H4 (cell line): Measurements from ENCODE around the gene PROC. TPM values are rescaled to one million over a fixed set of nuclear protein-coding genes. Genes with fewer than 3 reads are reported as not detected.
"Not testable (repeated sequence)": the region's sequence is repeated elsewhere in the genome, so short reads cannot be mapped to it uniquely, and the experiment has no call there.

ENCODE experiments used
- DNase-seq: peaks from one replicate; pipeline ENCODE4 v3.0.0-alpha.2; 2015; ENCODE audit warnings: low spot score
- total RNA-seq: library from RNA; depleted of rRNA; stranded (reverse); fragments of >200 nt; shearing (Covaris generic); gene quantifications from 2 replicates; pipeline ENCODE4 v1.2.3, GENCODE V29; 2014

PROC gene
- total RNA-seq, 1 experiment from 2014 or later = 1.3 TPM

GRCh38 chr2:127427376-127428056 lies 9.3 kb downstream of the PROC start:
- no peak for DNase-seq

GRCh38 chr2:127428057-127428814 lies 10.0 kb downstream of the PROC start:
- no peak for DNase-seq

- DNase-seq = no peak
These were observed 10.5 kb downstream of the PROC start for GRCh38 chr2:127428815-127429109.

- DNase-seq = no peak
These were observed 11.1 kb downstream of the PROC start for GRCh38 chr2:127429291-127429690.

GRCh38 chr2:127429844-127430425 lies 11.7 kb downstream of the PROC start:
- DNase-seq = no peak

GRCh38 chr2:127431408-127432023 lies 13.3 kb downstream of the PROC start:
- no peak for DNase-seq

- no peak for DNase-seq
These were observed 16.3 kb downstream of the PROC start for GRCh38 chr2:127434515-127434914.

GRCh38 chr2:127437056-127437455 lies 18.8 kb downstream of the PROC start:
- no peak for DNase-seq

GRCh38 chr2:127437781-127438726 lies 19.8 kb downstream of the PROC start:
- DNase-seq = no peak

GRCh38 chr2:127439343-127439742 lies 21.1 kb downstream of the PROC start:
- DNase-seq = no peak

- no peak for DNase-seq
These were observed 30.3 kb downstream of the PROC start for GRCh38 chr2:127448526-127448925.

- DNase-seq = no peak
These were observed 31.2 kb downstream of the PROC start for GRCh38 chr2:127449414-127449813.

- no peak for DNase-seq
These were observed 31.7 kb downstream of the PROC start for GRCh38 chr2:127449898-127450297.

- no peak for DNase-seq
These were observed 33.8 kb downstream of the PROC start for GRCh38 chr2:127451981-127452380.

GRCh38 chr2:127452423-127452822 lies 34.2 kb downstream of the PROC start:
- not testable (repeated sequence) for DNase-seq

GRCh38 chr2:127453013-127453391 lies 34.8 kb downstream of the PROC start:
- no peak for DNase-seq

- no peak for DNase-seq
These were observed 35.4 kb downstream of the PROC start for GRCh38 chr2:127453392-127454171.

GRCh38 chr2:127454595-127455565 lies 36.7 kb downstream of the PROC start:
- peak; percentile 33 for DNase-seq
